HuH-7.5 (cell line): ENCODE data around the gene OR11G2.
"Not testable (repeated sequence)": the region's sequence is repeated elsewhere in the genome, so short reads cannot be mapped to it uniquely, and the experiment has no call there.

Source experiments
- DNase-seq: peaks from one replicate; pipeline ENCODE4 v3.0.0; 2011; ENCODE audit warnings: low spot score

OR11G2 gene

DNA sequence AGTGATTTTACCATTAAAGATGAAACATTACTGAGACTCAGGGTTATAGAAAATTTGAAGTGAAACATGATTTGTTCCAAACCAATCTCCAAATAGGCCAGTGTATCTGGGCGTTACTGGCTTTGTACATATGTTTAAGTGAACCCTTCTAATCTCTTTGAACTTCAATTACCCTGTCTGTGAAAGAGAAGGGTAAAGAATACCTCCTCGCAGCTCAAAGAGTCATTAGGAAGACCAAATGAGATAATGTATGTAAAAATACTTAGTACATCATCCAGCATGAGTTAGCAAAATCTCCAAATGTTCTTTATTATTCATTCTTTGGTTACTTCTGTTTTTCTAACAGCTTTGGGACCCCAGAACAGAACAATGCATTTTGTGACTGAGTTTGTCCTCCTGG, 32.7 kb downstream of the OR11G2 start, which contains the start of gene OR11H6:
Gene OR11H6, plus strand, starts transcription at position 301 of the 400 bp plus-strand sequence. Its CDS starts 0 bp downstream, at position 301.
- no peak for DNase-seq

DNA sequence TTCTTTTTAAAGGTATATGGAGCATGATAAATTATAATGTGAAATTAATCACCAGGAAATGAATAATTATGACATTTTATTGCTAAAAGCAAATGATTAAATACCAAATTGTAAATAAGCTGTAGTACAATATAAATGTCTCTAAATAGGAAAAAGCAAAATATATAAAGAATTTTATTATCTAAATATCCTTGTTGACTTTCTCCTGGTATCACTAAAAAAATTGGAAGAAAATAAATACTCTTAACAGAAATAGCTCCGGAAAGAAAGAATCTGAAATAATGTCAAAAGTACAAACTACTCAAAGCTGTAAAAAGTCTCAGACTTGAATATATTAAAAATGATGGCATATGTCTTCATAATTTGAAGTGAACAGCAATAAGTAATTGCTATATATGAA, 38.0 kb downstream of the OR11G2 start, which contains the start of gene OR11H7:
Gene OR11H7, plus strand, starts transcription at position 301 of the 400 bp plus-strand sequence.
- DNase-seq, result no peak

DNA sequence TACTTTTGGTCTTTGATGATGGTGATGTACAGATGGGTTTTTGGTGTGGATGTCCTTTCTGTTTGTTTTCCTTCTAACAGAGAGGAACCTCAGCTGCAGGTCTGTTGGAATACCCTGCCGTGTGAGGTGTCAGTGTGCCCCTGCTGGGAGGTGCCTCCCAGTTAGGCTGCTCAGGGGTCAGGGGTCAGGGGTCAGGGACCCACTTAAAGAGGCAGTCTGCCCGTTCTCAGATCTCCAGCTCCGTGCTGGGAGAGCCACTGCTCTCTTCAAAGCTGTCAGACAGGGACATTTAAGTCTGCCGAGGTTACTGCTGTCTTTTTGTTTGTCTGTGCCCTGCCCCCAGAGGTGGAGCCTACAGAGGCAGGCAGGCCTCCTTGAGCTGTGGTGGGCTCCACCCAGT, 44.7 kb downstream of the OR11G2 start:
- DNase-seq, result not testable (repeated sequence)

DNA sequence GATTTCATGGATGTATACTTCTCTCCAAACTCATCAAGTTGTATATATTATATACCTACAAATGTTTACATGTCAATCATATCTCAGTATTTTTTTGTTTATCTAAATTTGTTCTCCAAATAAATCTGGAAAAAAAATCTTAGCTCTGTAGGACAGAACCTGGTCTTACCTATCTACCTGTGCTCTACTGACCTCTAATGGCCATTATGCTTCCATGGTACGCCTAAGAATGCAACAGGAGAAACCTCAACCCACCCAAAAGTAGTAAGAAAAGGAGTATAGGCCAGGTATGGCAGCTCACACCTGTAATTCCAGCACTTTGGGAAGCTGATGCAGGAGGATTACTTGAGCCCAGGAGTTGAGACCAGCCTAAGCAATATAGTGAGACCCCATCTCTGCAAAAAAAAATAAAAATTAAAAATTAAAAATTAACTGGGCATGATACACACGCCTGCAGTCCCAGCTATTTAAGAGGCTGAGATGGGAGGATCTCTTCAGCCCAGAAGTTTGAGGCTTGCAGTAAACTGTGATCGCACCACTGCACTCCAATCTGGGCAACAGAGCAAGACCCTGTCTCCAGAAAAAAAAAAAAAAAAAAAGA, 57.0 kb downstream of the OR11G2 start:
- DNase-seq, result peak; percentile 15
